ENCODE results near the gene CPHXL. TPM values are rescaled to one million over a fixed set of nuclear protein-coding genes. Genes with fewer than 3 reads are reported as not detected.

CPHXL gene
- total and polyA plus RNA-seq, 9 of the 15 experiments (the other 6 are each of a cell fraction or from before 2014, with no cell fraction given): not detected

GRCh38 chr16:75762746-75763145 is 36.5 kb upstream of the CPHXL start (continued):
- no peak for TF ChIP-seq MGA (IDR thresholded peaks at IDR 0.05)
- TF ChIP-seq ETV1 (tag; conservative IDR thresholded peaks at IDR 0.05; ENCODE audit: low read depth): no peak

All from K562 (cell line).